Activated T-cell treated with anti-CD3 and anti-CD28 coated beads, Interleukin-2, amount 50 U/mL, for 4 hours (primary cell): ENCODE results near the gene UBR3. TPM values are rescaled to one million over a fixed set of nuclear protein-coding genes. Genes with fewer than 3 reads are reported as not detected.
"Not testable (repeated sequence)": the region's sequence is repeated elsewhere in the genome, so short reads cannot be mapped to it uniquely, and the experiment has no call there.

Source experiments
- ATAC-seq, 2 donors: fragments of 200-7000 bp; cut with Tn5 transposase; one replicate each; pipeline ENCODE4 v1.10.0; 2021
- DNase-seq: peaks from one replicate; pipeline ENCODE4 v3.0.0-alpha.2; 2020
- H3K27me3 Mint-ChIP-seq: one replicate; pipeline ENCODE4 v1.8.0; 2021; ENCODE audit warnings: low read depth, mixed read lengths
- H3K36me3 Mint-ChIP-seq: one replicate; pipeline ENCODE4 v1.8.0; 2022; ENCODE audit warnings: mixed read lengths; ENCODE audit not compliant: insufficient read depth
- H3K4me1 Mint-ChIP-seq: one replicate; pipeline ENCODE4 v1.8.0; 2021; ENCODE audit warnings: low read depth, mixed read lengths
- H3K4me3 Mint-ChIP-seq: one replicate; pipeline ENCODE4 v1.8.0; 2021; ENCODE audit warnings: mild to moderate bottlenecking, moderate library complexity, mixed read lengths
- H3K9me3 Mint-ChIP-seq: one replicate; pipeline ENCODE4 v1.8.0; 2021; ENCODE audit warnings: mixed read lengths
- total RNA-seq, 3 donors: library from RNA; stranded (reverse); gene quantifications; one replicate each; pipeline ENCODE4 v1.2.1, GENCODE V29; 2021

Gene UBR3
- total RNA-seq, 3 donors from 2014 or later: 18.2 to 21.1 (median 19.8) TPM

- Mint-ChIP-seq H3K27me3 (no peaks in the 10 kb centered on the region), H3K4me3 (no peak overlapping the region), H3K4me1 (peaks cover 24% of the 10 kb centered on the region), H3K9me3 (no peaks in the 10 kb centered on the region), H3K36me3 (peaks cover 14% of the 10 kb centered on the region)
- DNase-seq (no peak), ATAC-seq (no peak)
These were observed 13.5 kb downstream of the UBR3 start for GRCh38 chr2:169840747-169841142.

- not testable (repeated sequence) for H3K4me3 Mint-ChIP-seq, ATAC-seq, DNase-seq, H3K9me3 Mint-ChIP-seq, H3K27me3 Mint-ChIP-seq
- Mint-ChIP-seq H3K36me3 (peaks cover 14% of the 10 kb centered on the region), H3K4me1 (peaks cover 24% of the 10 kb centered on the region)
These were observed 14.4 kb downstream of the UBR3 start for GRCh38 chr2:169841625-169842024.

GRCh38 chr2:169845016-169845415 lies 17.8 kb downstream of the UBR3 start:
- Mint-ChIP-seq H3K4me1 (peaks cover 35% of the 10 kb centered on the region), H3K9me3 (no peaks in the 10 kb centered on the region)
- no peak for DNase-seq

GRCh38 chr2:169848959-169849693 lies 21.9 kb downstream of the UBR3 start:
- H3K36me3 Mint-ChIP-seq: peaks cover 18% of the 10 kb centered on the region
- not testable (repeated sequence) for H3K4me3 Mint-ChIP-seq, DNase-seq, ATAC-seq, H3K27me3 Mint-ChIP-seq, H3K9me3 Mint-ChIP-seq
- H3K4me1 Mint-ChIP-seq: peaks cover 40% of the 10 kb centered on the region

More at GRCh38 chr2:169845016-169845415, 17.8 kb downstream of the UBR3 start:
- H3K27me3 Mint-ChIP-seq: no peaks in the 10 kb centered on the region
- H3K4me3 Mint-ChIP-seq: no peak overlapping the region
- H3K36me3 Mint-ChIP-seq: peaks cover 16% of the 10 kb centered on the region
- no peak for ATAC-seq

GRCh38 chr2:169849710-169850109 lies 22.5 kb downstream of the UBR3 start:
- no peak for ATAC-seq
- DNase-seq: no peak
- H3K4me3 Mint-ChIP-seq: no peak overlapping the region
- H3K27me3 Mint-ChIP-seq: no peaks in the 10 kb centered on the region
- H3K9me3 Mint-ChIP-seq: no peaks in the 10 kb centered on the region
- peaks cover 16% of the 10 kb centered on the region for H3K36me3 Mint-ChIP-seq
- H3K4me1 Mint-ChIP-seq: peaks cover 36% of the 10 kb centered on the region

- Mint-ChIP-seq H3K4me3 (no peak overlapping the region), H3K4me1 (peaks cover 21% of the 10 kb centered on the region), H3K36me3 (peaks cover 13% of the 10 kb centered on the region), H3K27me3 (no peaks in the 10 kb centered on the region), H3K9me3 (no peaks in the 10 kb centered on the region)
- ATAC-seq: no peak
- no peak for DNase-seq
These were observed 25.9 kb downstream of the UBR3 start for GRCh38 chr2:169853041-169853668.

GRCh38 chr2:169855281-169856258 lies 28.3 kb downstream of the UBR3 start:
- H3K4me3 Mint-ChIP-seq, DNase-seq, H3K9me3 Mint-ChIP-seq, H3K27me3 Mint-ChIP-seq, ATAC-seq: not testable (repeated sequence)
- Mint-ChIP-seq H3K36me3 (peaks cover 13% of the 10 kb centered on the region), H3K4me1 (peaks cover 14% of the 10 kb centered on the region)

GRCh38 chr2:169859423-169859822 lies 32.2 kb downstream of the UBR3 start:
- H3K36me3 Mint-ChIP-seq: peaks cover 6% of the 10 kb centered on the region
- DNase-seq (no peak), ATAC-seq (no peak)
- H3K4me1 Mint-ChIP-seq: peaks cover 25% of the 10 kb centered on the region
- H3K4me3 Mint-ChIP-seq: no peak overlapping the region
- no peaks in the 10 kb centered on the region for H3K27me3 Mint-ChIP-seq
- no peaks in the 10 kb centered on the region for H3K9me3 Mint-ChIP-seq

- Mint-ChIP-seq H3K9me3 (no peaks in the 10 kb centered on the region), H3K4me1 (peaks cover 25% of the 10 kb centered on the region), H3K4me3 (no peak overlapping the region), H3K27me3 (no peaks in the 10 kb centered on the region), H3K36me3 (peaks cover 6% of the 10 kb centered on the region)
- no peak for DNase-seq
- no peak for ATAC-seq
These were observed 32.9 kb downstream of the UBR3 start for GRCh38 chr2:169860149-169860548.

GRCh38 chr2:169862816-169863215 lies 35.6 kb downstream of the UBR3 start:
- no peaks in the 10 kb centered on the region for H3K27me3 Mint-ChIP-seq
- ATAC-seq (no peak), DNase-seq (no peak)
- no peaks in the 10 kb centered on the region for H3K9me3 Mint-ChIP-seq
- no peak overlapping the region for H3K4me3 Mint-ChIP-seq
- peaks cover 6% of the 10 kb centered on the region for H3K36me3 Mint-ChIP-seq
- peaks cover 32% of the 10 kb centered on the region for H3K4me1 Mint-ChIP-seq

GRCh38 chr2:169865492-169865891 lies 38.2 kb downstream of the UBR3 start:
- Mint-ChIP-seq H3K9me3 (no peaks in the 10 kb centered on the region), H3K36me3 (no peaks in the 10 kb centered on the region), H3K4me3 (no peak overlapping the region), H3K4me1 (peaks cover 40% of the 10 kb centered on the region), H3K27me3 (no peaks in the 10 kb centered on the region)
- DNase-seq (no peak), ATAC-seq (no peak)

GRCh38 chr2:169866230-169866629 lies 39.0 kb downstream of the UBR3 start:
- not testable (repeated sequence) for ATAC-seq, H3K9me3 Mint-ChIP-seq, H3K27me3 Mint-ChIP-seq, DNase-seq, H3K36me3 Mint-ChIP-seq, H3K4me3 Mint-ChIP-seq
- peaks cover 41% of the 10 kb centered on the region for H3K4me1 Mint-ChIP-seq

- no peaks in the 10 kb centered on the region for H3K9me3 Mint-ChIP-seq
- H3K4me1 Mint-ChIP-seq: peaks cover 35% of the 10 kb centered on the region
- no peak overlapping the region for H3K4me3 Mint-ChIP-seq
- ATAC-seq: no peak
- DNase-seq: no peak
- H3K27me3 Mint-ChIP-seq: no peaks in the 10 kb centered on the region
- H3K36me3 Mint-ChIP-seq: no peaks in the 10 kb centered on the region
These were observed 40.3 kb downstream of the UBR3 start for GRCh38 chr2:169867579-169867978.

- DNase-seq (no peak), ATAC-seq (no peak)
- Mint-ChIP-seq H3K9me3 (no peaks in the 10 kb centered on the region), H3K4me3 (no peak overlapping the region), H3K36me3 (no peaks in the 10 kb centered on the region), H3K27me3 (no peaks in the 10 kb centered on the region), H3K4me1 (peaks cover 25% of the 10 kb centered on the region)
These were observed 41.7 kb downstream of the UBR3 start for GRCh38 chr2:169868951-169869350.
